Activated naive CD4-positive, alpha-beta T cell treated with anti-CD3 and anti-CD28 coated beads, Interleukin-2, amount 50 U/mL, for 16 hours (primary cell): ENCODE data around the gene MSI2.

Experiments used
- DNase-seq: peaks from one replicate; pipeline ENCODE4 v3.0.0-alpha.2; 2020

The MSI2 gene

DNA sequence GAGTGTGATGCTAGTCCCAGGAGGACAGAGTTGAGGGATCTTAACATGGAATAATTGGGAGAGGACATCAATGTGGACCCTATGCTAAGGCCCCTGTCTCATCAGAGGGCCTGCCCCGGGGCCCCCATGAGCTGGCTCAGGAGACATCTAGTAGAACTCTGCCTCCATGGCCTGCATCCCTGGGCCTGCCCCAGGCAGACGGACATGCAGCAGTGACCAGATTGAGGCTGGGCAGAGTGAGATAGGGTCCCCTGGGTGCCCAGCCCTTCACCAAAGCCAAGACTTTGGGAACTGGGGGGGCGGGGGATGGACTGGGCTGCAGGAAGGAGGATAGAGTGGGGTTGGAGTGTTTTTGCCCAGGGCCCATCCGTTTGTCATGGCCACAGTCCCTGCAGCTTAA, 373.6 kb downstream of the MSI2 start:
- DNase-seq = no peak

DNA sequence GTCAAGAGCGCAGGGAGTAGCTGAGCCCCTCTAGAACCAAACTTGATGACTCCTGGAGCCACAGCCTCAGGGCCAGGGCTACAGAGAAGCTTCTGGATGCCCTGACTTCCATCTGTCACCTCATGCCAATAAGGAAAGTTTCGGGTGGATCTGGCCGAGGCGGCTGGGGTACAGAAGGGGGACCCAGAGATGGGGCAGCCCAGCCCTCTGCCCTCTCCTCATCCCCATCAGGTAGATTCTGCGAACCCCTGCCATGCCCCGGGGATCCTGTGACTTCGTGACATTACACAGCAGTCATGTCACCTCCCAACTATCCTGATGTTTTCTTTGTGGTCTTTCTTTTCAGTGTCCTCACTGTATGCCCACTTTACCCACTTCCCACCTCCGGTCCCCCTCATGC, 374.4 kb downstream of the MSI2 start:
- no peak for DNase-seq

DNA sequence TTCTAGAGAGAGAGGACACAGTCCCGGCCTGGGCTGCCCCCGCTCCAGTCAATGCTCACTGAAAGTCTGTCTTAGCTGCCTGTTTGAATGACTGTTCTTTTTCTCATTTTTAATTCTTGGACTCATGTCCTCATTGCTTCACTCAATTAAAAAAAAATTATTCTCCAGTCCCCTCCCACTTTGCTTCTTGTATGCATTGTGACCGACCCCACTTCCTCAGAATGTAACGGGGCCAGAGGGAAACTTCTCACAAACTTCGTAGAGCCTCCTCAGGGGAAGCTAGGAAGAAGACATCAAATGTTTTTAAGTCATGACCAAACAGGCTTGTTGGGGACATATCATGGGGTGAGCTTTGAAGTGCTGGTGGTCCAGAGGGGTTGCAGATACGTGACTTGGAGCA, 375.5 kb downstream of the MSI2 start:
- no peak for DNase-seq

- no peak for DNase-seq
These were observed 376.0 kb downstream of the MSI2 start for GRCh38 chr17:57632294-57632693.

DNA sequence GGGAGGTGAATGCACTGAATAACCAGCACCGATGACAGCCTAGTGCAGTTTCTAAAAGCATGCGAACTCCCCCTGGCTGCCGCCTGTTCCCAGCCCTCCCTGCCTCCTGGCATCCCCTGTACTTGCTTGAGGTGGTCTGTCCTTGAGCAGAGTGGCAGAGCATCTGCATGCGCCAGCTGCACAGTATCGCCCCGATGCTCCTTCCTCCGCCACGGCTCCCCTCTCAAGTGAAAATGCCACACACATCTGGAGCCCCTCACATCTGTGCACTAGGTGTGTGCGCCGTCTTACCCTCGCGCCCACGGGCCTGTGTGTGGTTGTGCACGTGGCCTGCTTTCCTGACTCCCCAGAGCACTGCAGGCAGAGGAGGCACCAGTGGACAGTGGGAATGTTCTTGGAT, 376.9 kb downstream of the MSI2 start:
- no peak for DNase-seq

DNA sequence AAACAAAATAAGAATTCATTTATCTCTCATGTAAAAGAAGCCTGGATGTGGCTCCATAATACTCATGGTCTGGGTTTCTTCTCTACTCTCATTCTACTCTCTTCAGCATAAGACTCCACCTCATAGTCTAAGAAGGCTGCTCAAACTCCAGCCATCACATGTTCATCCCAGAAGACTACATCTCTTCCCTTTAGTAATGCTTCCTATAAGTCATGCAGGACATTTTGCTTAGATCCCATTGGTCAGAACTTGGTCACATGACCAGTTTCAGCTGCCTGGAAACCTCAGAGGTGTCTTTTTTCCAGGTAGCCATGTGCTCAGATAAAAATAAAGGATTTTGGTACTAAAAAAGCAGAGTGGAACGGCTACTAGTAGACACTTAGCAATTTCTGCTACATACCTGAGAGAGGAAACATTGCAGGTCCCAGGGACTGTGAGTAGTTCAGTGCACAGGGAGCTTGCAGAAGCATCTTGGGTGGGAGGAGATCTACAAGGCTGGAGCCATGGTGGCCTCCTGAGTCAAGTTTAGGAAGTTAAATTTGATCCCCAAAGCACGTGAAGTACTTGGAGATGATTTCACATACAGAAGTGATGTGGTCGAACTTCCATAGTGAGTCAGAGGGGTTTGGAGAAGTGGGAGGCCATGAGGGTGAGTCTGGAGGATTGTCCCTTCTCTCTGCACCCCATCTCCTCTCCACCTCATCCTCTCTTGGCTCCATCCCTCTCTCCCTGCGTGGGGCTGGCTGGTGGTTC, 378.6 kb downstream of the MSI2 start:
- DNase-seq = no peak

DNA sequence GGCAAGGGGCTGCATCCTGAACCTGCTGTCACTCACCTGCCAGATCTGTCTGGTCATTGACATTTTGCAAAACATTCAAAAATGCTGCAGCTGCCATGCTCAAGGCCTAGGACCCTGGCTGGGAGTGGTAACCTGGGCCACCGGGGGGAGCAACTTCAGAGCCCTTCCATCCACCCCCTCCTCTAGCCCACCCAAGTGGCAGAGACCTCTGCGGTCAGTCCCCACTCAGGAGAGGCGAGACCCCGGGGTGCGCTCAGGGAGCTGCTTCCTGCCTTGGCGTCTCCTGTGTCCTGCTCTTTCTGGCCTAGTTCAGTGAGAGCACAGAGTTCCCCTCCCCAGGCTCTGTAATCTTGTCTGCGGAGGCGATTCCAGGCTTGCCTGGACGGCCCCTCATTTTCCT, 380.0 kb downstream of the MSI2 start:
- DNase-seq = no peak

GRCh38 chr17:57636985-57637665, 380.8 kb downstream of the MSI2 start:
- no peak for DNase-seq

- no peak for DNase-seq
These were observed 381.3 kb downstream of the MSI2 start for GRCh38 chr17:57637666-57638010.

GRCh38 chr17:57638284-57638683, 382.0 kb downstream of the MSI2 start:
- no peak for DNase-seq

DNA sequence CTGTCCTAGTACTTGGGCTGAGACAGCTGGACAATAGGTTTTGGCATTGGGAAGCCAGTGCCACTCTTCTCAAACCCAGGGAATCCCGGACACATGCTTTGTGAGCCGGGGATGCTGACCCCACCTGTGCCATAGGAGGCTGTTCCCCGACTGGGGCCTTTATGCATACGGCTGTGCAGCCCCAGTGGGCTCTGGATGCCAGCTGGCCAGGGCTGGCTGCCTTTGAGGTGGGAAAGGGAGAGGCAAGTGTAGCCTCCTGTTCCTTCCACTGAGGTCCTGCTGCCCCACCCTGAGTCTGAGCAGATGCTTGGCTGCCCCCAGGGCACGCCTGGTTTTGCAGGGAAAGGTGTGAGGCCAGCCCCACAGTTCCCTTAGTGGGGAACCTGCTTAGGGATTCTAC, 383.1 kb downstream of the MSI2 start:
- no peak for DNase-seq

- DNase-seq = no peak
These were observed 383.8 kb downstream of the MSI2 start for GRCh38 chr17:57640079-57640478.

- no peak for DNase-seq
These were observed 385.4 kb downstream of the MSI2 start for GRCh38 chr17:57641761-57642160.

DNA sequence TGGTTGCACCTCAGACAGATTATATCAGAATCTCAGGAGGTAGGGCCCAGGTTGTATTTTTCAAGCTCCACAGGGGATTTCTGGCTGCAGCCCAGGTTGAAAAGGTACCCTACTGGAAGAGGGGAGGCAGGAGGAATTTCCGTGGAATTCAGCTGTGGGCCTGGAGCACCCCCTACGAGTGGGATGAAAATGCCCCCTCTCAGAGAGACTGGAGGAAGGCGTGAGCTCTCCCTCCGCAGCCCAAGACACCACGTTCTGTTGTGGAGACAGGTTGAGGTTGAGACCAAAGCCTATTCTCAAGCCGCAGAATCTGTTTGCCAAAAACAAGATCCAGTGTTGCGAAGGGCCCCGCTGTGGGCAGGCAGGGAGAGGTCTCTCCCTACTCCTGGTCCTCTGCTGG, 386.7 kb downstream of the MSI2 start:
- DNase-seq = no peak

DNA sequence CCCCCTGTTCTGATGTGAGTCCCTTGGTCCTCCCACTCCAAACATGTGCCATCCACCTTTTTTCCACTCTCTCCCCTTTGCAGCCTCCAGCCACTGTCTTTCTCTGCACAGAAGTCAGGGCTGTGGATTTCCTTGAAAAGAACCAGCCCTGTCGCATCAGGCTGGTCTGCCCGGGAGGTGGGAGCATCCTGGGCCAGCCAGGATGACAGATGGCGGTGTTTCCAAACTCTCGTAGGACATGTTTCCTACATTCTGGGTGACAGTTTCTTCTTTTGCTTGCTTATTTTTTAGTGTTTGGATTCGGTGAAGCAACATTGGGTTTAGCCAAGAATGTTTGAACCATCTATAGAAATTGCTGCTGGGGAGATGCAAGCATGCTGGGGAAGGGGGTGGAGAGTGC, 388.0 kb downstream of the MSI2 start:
- no peak for DNase-seq

DNA sequence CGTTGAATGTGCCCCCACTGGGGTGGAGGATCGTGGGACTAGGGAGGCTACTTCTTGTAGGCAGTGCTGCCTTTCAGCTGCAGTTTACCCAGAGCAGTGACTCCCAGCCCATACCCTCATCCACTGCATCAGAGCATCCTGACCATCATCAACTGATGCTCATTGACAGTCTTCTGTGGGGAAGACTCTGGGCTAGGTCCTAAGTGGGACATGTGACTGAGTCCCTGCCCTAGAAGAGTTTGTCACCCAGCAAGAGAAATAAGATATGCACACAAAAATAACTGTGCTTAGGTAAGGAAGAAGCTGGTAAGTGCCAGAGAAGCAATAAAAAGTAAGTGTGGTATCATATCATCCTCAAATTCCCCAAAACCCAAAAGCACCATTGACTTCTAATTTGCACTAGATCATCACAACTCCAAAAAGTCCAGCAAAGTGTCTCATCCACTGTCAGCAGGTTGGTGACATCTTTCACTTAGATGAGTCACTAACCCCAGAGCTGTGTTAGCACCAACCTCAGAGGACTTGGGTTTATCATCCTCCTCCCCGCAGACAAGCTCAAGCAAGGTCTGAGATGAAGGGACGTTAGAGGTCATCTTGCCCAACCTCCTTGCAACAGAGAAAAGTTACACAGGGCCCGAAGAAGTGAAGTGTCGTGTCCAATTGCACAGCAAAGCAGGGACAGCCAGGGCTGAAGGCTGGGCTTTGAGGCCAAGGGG, 389.8 kb downstream of the MSI2 start:
- no peak for DNase-seq

DNA sequence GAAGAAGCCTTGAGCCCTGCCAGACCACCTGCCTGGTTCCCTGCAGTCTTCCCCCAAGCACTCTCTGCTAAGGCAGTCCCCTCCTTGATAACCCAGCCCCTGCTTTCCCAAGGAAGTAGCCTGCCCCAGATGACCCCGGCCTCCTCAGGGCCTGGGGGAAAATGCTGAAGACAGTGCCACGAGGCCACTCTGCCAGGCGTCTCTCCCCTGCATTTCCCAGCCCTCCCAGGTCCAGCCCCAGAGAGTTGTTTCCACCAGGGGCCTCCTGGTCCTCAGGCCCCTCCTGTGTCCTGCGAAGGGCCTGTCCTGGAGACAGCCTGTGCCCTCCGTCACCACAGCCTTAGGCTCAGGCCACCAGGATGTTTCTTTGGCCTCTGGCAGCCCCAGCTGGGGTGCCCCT, 392.4 kb downstream of the MSI2 start:
- DNase-seq = no peak

GRCh38 chr17:57649191-57649590, 392.9 kb downstream of the MSI2 start:
- no peak for DNase-seq

- DNase-seq = no peak
These were observed 393.6 kb downstream of the MSI2 start for GRCh38 chr17:57649731-57650484.

- no peak for DNase-seq
These were observed 394.2 kb downstream of the MSI2 start for GRCh38 chr17:57650548-57650947.

GRCh38 chr17:57651451-57651850, 395.1 kb downstream of the MSI2 start:
- DNase-seq = no peak

DNA sequence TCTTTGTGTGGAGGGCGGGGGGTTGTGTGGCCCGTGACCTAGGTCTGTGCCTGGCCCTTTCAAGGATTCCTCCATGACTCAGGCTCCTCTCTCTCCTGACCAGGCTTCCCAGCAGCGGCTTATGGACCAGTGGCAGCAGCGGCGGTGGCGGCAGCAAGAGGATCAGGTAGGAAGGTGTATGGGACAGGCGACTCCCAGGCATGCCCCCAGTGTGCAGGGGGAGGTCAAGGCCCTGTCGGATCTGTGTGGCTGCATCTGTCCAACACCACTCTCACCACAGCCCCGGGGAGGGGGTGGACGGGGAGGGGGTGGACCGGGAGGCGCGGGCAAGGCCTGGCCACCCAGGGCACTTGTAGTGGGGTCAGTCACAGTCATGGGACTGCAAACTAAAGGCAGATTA, 395.7 kb downstream of the MSI2 start:
- DNase-seq = no peak

- DNase-seq = no peak
These were observed 396.5 kb downstream of the MSI2 start for GRCh38 chr17:57652811-57653210.

- no peak for DNase-seq
These were observed 397.0 kb downstream of the MSI2 start for GRCh38 chr17:57653279-57653678.
